Activated gamma-delta T cell treated with Interleukin-2 at 50 U/mL for 16 hours (primary cell): Measurements from ENCODE around the gene MICA.
"Not testable (repeated sequence)": the region's sequence is repeated elsewhere in the genome, so short reads cannot be mapped to it uniquely, and the experiment has no call there.

Experiments used
- DNase-seq: peaks from one replicate; pipeline ENCODE4 v3.0.0-alpha.2; 2020

Gene MICA

DNA sequence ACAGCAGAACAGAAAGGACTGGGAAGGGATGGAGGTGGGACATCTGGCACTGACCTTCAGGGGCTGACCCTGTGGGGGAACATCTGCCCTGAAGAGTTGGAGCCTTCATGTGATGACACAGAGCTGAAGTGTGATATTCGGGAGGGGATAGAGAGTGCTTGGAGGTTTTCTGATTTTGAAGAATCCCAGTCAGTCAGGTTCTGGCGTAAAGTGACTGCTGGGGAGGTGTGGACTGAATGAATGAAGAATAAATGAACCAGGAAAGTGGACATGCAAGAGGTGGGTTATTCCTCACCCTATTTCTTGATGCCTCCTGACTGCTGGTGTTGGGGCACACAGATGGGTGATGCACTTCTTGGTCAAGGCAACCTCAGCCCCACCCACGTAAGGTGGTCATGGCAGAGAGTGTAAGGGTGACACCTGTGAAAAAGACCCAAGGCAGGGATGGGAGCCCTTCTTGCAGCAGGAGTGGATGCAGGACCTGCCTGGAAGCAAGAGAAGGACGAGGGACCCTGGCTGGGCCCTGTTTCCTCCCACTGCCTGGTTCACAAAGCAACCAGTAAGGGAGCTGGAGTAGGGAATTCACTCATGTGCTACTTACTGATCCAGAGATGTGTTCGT lies 13.1 kb downstream of the MICA start:
- no peak for DNase-seq

DNA sequence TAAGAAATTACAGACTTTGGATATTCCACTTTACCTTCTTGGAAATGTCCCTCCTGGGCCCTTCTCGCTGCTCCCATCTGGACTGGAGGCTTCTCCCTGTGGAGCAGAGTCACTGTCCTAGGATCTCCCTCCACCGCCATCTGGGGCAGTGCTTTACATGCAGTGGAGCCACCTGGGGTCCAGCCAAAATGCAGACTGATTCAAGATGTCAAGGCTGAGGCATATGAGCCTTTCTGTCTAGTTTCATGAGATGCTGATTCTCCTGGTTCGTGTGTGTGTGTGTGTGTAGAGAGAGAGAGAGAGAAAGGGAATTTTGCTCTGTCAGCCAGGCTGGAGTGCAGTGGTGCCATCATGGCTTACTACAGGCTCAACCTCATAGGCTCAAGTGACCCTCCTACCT lies 14.9 kb downstream of the MICA start:
- DNase-seq = no peak

DNA sequence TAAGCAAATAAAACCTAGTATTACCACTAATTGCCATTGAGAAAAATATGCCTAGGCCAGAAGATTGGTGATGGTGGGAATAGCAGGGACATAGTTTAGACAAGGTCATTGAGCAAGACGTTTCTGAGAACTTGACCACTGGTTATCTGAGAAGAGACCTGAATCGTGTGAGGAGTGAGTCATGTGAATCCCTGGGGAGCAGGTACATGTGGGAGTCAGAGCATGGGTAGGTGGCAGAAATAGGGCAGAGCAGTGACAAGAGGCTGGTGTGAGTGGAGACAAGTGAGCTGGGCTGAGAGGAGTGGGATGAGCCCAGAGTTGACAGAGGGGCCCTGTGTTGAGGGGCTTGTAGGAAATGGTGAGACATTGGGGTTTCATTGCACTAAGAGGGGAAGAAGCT lies 16.4 kb downstream of the MICA start:
- DNase-seq = no peak

DNA sequence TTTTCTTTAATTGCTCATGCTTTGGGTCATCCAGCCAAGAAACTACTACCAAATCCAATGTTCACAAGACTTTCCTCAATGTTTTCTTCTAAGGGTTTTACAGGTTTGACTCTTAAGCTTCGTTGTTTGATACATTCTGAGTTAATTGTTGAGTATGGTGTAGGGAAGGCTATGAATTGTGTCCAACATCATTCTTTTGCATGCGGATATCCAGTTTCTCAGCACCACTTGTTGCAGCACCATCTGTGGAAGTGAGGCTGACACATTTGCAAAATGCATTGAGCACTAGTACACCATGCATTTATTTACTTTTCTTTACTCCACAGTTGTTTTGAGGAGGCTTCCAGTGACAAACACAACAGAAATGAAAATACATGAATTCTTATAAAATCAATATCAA lies 17.2 kb downstream of the MICA start:
- no peak for DNase-seq

- DNase-seq = no peak
Measured at GRCh38 chr6:31422587-31422986, 19.2 kb downstream of the MICA start.

- DNase-seq = no peak
Measured at GRCh38 chr6:31423550-31423949, 20.2 kb downstream of the MICA start.

DNA sequence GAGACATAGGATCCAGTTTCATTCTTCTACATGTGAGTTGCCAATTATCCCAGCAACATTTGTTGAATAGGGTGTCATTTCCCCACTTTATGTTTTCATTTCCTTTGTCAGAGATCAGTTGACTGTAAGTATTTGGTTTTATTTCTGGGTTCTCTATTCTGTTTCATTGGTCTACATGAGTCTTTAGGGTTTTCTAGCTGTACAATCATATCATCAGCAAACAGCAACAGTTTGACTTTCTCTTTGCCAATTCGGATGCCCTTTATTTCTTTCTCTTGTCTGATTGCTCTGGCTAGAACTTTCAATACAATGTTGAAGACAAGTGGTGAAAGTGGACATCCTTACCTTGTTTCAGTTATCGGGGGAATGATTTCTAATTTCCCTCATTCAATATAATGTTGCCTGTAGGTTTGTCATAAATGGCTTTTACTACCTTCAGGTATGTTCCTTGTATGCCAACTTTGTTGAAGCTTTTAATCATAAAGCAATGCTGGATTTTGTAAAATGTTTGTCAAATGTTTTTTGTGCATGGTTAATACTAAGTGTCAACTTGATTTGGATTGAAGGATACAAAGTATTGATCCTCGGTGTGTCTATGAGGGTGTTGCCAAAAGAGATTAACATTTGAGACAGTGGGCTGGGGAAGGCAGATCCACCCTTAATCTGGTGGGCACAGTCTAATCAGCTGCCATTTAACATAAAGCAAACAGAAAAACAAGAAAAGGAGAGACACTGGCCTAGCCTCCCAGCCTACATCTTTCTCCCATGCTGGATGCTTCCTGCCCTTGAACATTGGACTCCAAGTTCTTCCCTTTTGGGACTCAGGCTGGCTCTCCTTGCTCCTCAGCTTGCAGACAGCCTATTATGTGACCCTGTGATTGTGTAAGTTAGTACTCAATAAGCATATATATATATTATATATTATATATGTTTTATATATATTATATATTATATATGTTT lies 23.3 kb downstream of the MICA start:
- no peak for DNase-seq

- no peak for DNase-seq
Measured at GRCh38 chr6:31430449-31430848, 27.1 kb downstream of the MICA start.

- not testable (repeated sequence) for DNase-seq
Measured at GRCh38 chr6:31435051-31435450, 31.7 kb downstream of the MICA start.

- DNase-seq = no peak
Measured at GRCh38 chr6:31438222-31438621, 34.8 kb downstream of the MICA start.

- DNase-seq = no peak
Measured at GRCh38 chr6:31438677-31439076, 35.3 kb downstream of the MICA start.

DNA sequence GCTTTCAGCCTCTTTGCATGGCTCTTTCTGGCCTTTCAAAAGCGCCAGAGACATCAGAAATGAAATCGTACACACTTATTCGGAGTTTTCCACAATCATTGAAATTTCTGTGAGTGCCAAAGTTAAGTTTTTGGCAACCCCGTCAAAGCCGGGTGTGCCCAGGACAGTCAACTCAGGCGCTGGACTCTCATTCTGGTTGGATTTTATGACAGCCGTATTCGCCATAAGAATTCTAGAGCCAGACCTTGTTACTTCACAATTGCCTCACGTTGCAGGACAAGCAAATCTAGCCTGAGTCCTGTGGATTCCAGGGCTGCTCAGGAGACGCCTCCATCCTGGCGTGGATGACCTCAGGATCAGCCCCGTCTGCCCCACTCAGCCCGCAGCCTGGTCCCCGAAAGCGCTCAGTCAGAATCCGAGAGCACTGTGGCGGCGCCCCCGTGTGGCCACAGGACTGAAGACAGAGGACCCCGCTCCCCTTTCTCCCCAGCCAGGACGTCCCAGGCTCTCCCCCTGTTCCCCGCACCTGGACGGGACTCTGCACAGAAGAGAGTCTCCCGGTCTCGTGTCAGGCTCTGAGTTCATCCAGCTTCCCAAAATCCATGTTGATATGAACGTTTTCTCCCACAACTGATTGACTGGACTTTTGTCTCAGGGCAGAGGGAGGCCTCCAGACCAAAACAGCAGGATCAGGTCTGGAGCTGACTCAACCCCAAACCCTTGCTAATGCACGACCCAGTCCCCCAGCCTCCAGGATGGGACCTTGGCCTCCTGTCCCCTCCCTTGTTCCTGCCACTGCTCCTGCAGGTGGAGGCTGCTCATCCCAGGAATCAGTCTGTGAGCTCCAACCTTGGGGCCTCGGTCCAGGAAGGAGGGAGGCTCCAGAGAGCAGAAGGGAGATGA lies 38.2 kb downstream of the MICA start:
- DNase-seq = peak; percentile 90

GRCh38 chr6:31446481-31446880 lies 43.1 kb downstream of the MICA start:
- no peak for DNase-seq

DNA sequence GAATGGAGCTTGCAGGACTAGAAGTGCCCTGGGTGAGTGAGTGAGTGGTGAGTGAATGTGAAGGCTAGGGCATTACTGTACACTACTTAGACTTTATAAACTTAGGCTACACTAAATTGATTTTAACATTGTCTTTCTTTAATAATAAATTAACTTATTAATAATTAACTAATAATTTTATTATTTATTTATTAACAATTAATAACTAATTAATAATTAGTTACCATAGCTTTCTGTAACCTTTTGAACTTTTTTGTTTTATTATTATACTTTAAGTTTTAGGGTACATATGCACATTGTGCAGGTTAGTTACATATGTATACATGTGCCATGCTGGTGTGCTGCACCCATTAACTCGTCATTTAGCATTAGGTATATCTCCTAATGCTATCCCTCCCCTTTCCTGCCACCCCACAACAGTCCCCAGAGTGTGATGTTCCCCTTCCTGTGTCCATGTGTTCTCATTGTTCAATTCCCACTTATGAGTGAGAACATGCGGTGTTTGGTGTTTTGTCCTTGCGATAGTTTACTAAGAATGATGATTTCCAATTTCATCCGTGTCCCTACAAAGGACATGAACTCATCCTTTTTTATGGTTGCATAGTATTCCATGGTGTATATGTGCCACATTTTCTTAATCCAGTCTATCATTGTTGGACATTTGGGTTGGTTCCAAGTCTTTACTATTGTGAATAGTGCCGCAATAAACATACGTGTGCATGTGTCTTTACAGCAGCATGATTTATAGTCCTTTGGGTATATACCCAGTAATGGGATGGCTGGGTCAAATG lies 43.8 kb downstream of the MICA start:
- DNase-seq = not testable (repeated sequence)

GRCh38 chr6:31450751-31451150 lies 47.4 kb downstream of the MICA start:
- no peak for DNase-seq

GRCh38 chr6:31452859-31453258 lies 49.5 kb downstream of the MICA start:
- no peak for DNase-seq

GRCh38 chr6:31453259-31453658 lies 49.9 kb downstream of the MICA start:
- DNase-seq = no peak

- not testable (repeated sequence) for DNase-seq
Measured at GRCh38 chr6:31459864-31460263, 56.5 kb downstream of the MICA start.

- no peak for DNase-seq
Measured at GRCh38 chr6:31460361-31461025, 57.1 kb downstream of the MICA start.

- DNase-seq = no peak
Measured at GRCh38 chr6:31462026-31462963, 58.9 kb downstream of the MICA start.
